Ammon's horn (tissue), 1 donor: ENCODE measurements around the gene AFAP1.

Experiments
- DNase-seq: peaks from one replicate; pipeline ENCODE4 v3.0.0-alpha.2; 2016; ENCODE audit warnings: low spot score

AFAP1 gene

GRCh38 chr4:7714738-7715137, 224.9 kb downstream of the AFAP1 start:
- no peak for DNase-seq

GRCh38 chr4:7714176-7714575, 225.5 kb downstream of the AFAP1 start:
- DNase-seq: no peak

DNA sequence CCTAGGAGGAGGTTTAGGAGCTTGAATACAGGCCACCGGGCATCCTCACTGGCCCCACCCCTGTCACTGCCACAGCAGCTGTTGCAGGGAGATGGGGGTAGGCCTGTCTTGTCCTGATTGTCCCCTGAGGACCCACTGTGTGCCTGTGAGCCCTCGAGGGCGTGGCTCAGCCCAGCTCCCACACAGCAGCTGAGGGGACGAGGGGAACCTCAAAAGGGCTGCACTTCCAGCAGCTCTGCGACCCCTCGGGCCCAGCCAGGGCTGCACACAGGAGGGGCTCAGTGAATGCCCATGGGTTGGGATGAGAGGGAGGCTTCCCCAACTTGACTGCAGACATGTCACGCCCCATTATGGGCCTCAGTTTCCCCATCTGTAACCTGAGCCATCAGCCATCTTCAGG, 225.9 kb downstream of the AFAP1 start:
- no peak for DNase-seq

DNA sequence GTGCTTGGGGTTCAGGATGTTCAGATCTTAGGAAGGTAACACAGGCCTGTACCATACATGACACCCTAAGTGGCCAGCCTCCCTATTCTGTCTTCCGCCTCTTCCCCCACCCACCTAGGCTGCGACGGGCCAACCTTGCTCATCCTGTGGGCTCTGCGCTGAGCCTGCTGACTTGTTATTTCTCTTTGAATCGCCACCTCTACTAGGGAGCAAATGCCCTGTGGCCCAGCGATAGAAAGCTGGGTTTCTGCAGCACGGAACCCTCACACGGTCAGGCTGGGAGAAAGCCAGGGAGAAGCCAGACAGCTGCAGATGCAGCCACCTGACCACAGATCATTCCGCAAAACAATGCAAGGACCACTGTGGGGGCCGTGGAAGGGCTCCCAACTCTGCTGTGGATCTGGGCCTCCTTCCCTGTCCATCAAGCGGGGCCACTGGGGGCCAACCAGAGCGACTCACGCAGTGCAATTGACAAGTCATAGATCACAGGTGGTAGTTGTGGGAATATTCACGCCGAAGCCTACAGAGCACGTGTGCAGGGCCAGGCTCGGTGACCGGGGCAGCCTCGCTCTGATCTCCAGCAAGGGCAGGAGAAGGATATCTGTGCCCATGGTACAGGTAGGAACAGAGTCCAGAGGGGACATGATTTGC, 227.5 kb downstream of the AFAP1 start:
- DNase-seq: no peak

GRCh38 chr4:7711307-7711963, 228.2 kb downstream of the AFAP1 start:
- no peak for DNase-seq

DNA sequence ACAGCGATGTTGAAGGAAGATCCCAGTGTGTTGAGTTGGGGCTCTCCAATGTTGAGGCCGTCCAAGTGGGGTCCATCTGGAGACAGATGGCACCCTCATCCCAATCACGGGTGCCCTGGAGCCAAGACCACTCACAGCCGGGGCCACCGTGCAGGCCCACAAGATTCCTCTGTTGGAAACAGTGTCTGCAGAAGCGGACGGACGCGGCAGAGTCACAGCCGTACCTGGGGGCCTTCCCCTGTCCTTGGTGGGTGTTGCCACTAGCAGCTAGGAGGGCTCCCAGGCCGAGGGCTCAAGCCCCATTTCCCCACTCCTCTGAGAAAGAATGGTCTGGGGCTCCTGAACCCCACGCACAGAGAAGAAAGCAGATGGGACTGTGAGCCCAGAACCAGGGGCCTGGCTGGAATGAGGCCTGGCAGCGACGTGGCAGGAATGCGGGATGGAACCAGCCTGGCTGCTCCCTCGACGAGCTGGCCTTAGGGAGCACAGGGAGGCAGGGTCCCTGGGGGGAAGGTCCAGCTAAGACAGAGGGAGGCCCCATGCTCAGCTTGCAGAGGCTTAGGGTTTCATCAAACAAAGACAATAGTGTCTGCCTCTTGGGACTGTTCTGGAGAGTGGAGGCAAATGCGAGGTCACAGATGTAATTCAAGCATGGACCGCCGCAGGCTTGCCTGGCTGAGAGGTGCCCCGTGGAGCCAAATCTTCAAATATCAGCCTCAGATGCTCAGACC, 228.9 kb downstream of the AFAP1 start:
- no peak for DNase-seq

- no peak for DNase-seq
These were observed 229.5 kb downstream of the AFAP1 start for GRCh38 chr4:7710126-7710525.

DNA sequence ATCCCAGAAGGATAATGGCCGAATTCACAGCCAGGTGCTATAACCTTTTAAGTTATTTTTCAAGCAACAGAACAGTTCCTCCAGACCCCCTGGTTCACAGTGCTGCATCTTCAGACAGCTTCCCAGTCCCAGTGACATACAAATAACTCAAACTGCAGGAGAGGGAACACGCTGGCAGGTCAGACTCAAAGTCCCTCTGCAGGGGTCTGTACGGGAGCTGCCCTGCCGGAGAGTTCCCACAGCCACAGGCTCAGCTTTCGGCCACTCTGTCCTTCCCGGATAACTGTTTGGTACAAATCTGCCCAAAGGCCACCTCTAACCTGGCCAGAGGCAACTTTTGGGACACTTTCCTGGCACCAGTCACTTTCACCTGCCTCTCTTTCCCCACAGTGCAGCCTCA, 230.2 kb downstream of the AFAP1 start:
- DNase-seq: no peak

GRCh38 chr4:7708981-7709380, 230.7 kb downstream of the AFAP1 start:
- DNase-seq: no peak
